Activated naive CD8-positive, alpha-beta T cell treated with anti-CD3 and anti-CD28 coated beads, Interleukin-2, amount 50 U/mL, for 16 hours (primary cell): Measurements from ENCODE around the gene LTO1.
"Not testable (repeated sequence)": the region's sequence is repeated elsewhere in the genome, so short reads cannot be mapped to it uniquely, and the experiment has no call there.

Experiments
- DNase-seq: peaks from one replicate; pipeline ENCODE4 v3.0.0-alpha.2; 2020; ENCODE audit warnings: low read depth, low spot score

Gene LTO1

DNA sequence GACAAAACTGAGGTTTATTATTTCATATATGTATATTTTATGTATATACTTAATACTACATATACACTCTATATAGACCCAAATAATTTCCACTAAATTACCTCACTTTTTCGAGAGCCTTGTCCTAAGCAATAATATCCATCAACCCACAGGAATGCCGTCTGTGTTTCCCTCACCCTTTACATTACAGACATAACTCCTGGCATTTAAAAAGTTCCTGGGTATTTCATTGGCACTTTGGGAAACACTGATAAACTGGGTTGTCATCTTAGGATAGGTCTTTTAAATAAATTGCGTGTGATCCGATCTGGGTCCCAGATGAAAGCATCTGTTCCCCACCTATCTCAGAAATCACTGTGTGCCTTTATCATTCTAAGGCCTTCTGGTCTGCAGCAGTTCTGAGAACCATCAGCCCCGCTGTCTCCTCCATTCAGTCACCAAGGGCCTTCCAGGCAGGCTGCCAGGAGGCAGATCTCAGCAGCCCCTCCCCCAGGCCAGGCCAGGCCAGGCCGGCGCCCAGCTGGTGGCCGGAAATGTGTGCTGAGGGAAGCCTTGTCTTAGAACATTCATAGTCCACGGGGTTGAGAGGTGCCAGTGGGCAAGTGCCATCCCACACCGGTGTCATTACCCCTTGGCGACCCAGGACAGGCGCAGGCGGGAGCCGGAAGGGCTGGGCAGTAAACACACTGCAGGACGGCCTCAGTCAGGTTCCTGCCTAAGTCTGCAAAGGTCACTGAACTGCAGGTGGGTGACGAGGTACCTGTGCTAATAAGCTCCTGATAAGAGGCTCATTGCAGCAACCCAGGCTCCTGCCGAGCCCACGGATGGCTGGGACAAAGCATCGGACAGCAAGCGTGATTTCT, 25.4 kb upstream of the LTO1 start:
- no peak for DNase-seq

- no peak for DNase-seq
Measured at GRCh38 chr11:69699213-69699612, 24.1 kb upstream of the LTO1 start.

GRCh38 chr11:69698362-69698761, 23.2 kb upstream of the LTO1 start:
- DNase-seq, result no peak

DNA sequence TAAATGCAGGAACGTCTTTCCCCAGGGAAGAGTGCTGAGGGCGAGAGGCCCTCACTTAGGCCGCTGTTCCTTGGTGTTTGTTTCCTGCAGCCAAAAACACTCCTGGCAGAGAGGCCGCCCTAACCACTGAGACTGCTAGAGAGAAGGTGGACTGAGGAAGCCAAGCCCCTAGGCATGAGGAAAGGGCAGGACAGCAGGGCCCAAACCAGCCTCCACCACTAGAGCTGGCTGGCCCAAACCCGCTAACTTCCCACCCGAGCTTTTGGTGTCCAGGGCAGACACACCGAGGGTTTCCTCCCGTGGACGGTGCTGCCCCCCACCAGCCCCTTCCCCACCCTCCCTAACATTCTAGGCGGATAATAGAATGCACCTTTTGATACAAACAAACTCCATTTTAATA, 22.7 kb upstream of the LTO1 start:
- DNase-seq, result no peak

- DNase-seq, result no peak
Measured at GRCh38 chr11:69697469-69697843, 22.3 kb upstream of the LTO1 start.

GRCh38 chr11:69696749-69697468, 21.8 kb upstream of the LTO1 start:
- DNase-seq, result no peak

- DNase-seq, result not testable (repeated sequence)
Measured at GRCh38 chr11:69695995-69696394, 20.8 kb upstream of the LTO1 start.

DNA sequence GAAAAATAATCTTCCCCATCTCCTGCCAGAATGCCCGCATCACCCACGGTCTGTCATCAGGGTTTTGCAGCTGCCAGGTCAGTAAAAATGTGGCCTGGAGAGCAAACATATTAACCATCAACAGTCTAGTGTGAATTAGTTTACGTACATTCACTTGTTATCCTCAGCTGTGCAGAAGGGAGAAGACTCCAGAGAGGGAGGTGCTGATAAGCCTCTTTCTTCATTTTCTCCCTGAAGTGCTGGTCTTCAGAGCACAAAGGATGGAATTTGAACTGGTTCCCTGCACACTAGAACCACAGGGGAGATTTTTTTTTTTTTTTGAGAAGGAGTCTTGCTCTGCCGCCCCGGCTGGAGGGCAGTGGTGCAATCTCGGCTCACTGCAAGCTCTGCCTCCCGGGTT, 20.4 kb upstream of the LTO1 start:
- no peak for DNase-seq

DNA sequence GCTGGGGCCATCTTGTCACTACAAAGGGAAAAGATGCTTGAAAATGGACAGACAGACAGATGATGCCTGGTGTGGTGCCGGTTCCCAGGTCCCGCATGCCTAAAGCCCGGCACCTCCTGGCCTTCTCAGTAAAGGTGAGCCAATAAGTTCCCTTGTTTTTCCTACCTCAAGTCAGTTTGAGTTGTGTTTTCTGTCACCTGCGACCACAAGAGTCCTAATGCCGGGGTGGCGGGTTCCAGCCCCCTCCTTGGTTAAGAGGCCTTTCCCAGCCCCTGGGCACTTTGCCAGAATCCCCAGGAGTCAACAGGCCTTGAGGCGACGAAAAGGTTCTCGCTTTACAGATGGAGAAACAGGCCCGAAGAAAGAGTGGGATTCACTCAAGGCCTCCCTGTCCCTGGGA, 19.6 kb upstream of the LTO1 start:
- DNase-seq, result no peak

DNA sequence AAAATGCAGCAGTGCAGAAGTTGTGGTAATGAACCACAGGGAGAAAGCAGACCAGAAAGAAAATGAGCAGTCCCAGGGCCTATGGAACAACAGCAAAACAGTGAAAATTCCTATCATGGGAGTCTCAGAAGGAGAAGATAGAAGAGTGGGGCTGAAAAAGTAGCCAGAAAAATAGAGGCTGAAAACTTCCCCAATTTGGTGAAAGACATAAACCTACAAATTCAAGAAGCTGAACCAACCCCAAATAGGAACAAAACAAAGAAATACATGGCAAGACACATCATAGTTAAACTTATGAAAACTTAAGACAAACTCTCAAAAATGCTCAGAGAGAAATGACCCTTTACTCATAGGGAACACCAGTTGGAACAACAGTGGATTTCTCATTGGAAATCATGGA, 17.3 kb upstream of the LTO1 start:
- no peak for DNase-seq

GRCh38 chr11:69691463-69691862, 16.3 kb upstream of the LTO1 start:
- no peak for DNase-seq

- DNase-seq, result no peak
Measured at GRCh38 chr11:69689484-69690319, 14.5 kb upstream of the LTO1 start.

GRCh38 chr11:69687969-69688771, 13.0 kb upstream of the LTO1 start:
- not testable (repeated sequence) for DNase-seq

DNA sequence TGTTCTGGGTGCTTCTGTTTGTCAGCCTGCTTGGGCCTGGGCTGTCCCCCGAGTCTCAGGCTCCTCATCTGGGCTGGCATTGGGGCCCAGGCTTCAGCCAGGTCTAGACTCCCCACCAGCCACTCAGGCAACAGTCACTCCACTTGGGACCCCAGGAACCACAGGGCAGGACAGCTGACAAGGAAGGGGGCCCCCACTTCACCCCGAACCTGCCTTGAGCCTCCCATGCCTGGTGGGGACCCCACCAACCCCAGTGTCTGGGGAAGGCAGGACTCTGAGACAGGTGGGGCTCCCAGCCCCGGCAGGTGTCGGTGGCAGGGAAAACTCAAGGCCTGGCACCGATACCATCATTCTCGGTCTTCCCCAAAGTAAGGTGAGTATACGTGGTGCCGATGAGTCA, 11.7 kb upstream of the LTO1 start:
- no peak for DNase-seq

GRCh38 chr11:69686452-69686851, 11.3 kb upstream of the LTO1 start:
- DNase-seq, result no peak

GRCh38 chr11:69685348-69685747, 10.2 kb upstream of the LTO1 start:
- DNase-seq, result no peak

DNA sequence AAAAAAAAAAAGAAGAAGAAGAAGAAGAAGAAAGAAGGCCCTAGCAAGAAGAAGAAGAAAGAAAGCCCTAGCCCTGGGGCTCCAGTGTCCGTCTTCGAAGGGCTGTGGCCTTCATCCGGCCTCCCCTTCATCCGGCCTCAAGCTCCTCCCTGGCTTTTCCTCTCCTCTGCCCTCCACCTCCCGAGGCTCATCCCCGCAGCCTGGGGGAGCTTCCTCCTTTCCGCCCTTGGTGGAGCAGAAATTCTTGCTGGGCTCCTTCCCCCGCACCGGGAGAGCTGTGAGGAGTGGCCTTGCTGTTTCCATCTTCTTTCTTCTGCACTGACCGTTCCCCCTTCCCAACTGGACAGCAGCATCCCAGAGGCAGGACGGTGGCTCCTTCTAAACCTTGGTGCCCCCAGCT, 9.5 kb upstream of the LTO1 start:
- no peak for DNase-seq

GRCh38 chr11:69683764-69684333, 8.7 kb upstream of the LTO1 start:
- no peak for DNase-seq

DNA sequence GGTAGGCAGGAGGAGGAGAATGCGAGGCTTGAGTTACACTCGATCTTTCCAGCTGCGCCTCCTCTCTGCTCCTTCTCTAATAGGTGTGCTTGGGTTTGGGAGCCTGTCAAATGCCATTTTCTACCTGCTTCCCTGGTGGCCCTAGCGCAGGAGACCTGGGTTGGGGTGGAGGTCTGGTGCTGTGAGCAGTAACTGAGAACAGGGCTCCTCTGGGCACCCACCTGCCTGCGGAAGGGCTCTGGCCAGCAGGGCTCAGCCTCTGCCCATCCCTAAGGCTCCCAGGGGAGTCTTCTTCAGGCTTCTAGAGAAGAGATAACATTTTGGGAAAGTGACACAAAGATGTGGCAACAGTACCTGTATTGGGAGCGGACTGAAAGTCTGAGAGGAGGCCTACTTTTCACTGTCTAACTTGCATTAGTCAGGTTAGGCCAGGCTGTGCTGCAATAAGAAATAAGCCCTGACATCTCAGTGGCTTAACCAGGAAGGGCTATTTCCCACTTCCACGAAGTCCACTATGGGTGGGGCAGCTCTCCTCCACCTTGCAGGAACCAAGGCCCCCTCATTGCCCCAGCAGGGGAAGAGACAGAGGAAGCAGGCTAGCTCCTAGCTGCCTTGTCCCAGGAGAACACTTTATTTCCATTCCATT, 7.7 kb upstream of the LTO1 start:
- DNase-seq, result no peak

- DNase-seq, result no peak
Measured at GRCh38 chr11:69682221-69682620, 7.1 kb upstream of the LTO1 start.

GRCh38 chr11:69680688-69681087, 5.5 kb upstream of the LTO1 start:
- DNase-seq, result no peak
